Ishikawa (cell line): ENCODE results near the gene CORIN.

Source experiments
- CEBPB ChIP-seq: IDR thresholded peaks from 2 replicates; pipeline ENCODE4 v1.6.1; 2012
- CREB1 ChIP-seq: IDR thresholded peaks from 2 replicates; pipeline ENCODE4 v1.6.1; 2012; ENCODE audit warnings: low read depth
- EGR1 ChIP-seq: IDR thresholded peaks from 2 replicates; pipeline ENCODE4 v1.6.1; 2012
- EP300 ChIP-seq: IDR thresholded peaks from 2 replicates; pipeline ENCODE4 v1.6.1; 2012; ENCODE audit warnings: borderline replicate concordance
- FOXM1 ChIP-seq: IDR thresholded peaks from 2 replicates; pipeline ENCODE4 v1.6.1; 2012; ENCODE audit warnings: low read depth, borderline replicate concordance
- MAX ChIP-seq: IDR thresholded peaks from 2 replicates; pipeline ENCODE4 v1.6.1; 2012
- NFIC ChIP-seq: IDR thresholded peaks from 2 replicates; pipeline ENCODE4 v1.6.1; 2012
- RAD21 ChIP-seq: IDR thresholded peaks from 2 replicates; pipeline ENCODE4 v1.6.1; 2012; ENCODE audit warnings: low read depth
- REST ChIP-seq: IDR thresholded peaks from 2 replicates; pipeline ENCODE4 v1.6.1; 2012; ENCODE audit warnings: low read depth, mild to moderate bottlenecking
- TAF1 ChIP-seq: IDR thresholded peaks from 2 replicates; pipeline ENCODE4 v1.6.1; 2012; ENCODE audit warnings: low read depth, mild to moderate bottlenecking
- TCF12 ChIP-seq: IDR thresholded peaks from 2 replicates; pipeline ENCODE4 v1.6.1; 2012; ENCODE audit warnings: low read depth
- TEAD4 ChIP-seq: IDR thresholded peaks from 2 replicates; pipeline ENCODE4 v1.6.1; 2012
- USF1 ChIP-seq: IDR thresholded peaks from 2 replicates; pipeline ENCODE4 v1.6.1; 2012
- YY1 ChIP-seq: IDR thresholded peaks from 2 replicates; pipeline ENCODE4 v1.6.1; 2012; ENCODE audit warnings: low read depth
- ZBTB7A ChIP-seq: IDR thresholded peaks from 2 replicates; pipeline ENCODE4 v1.6.1; 2012; ENCODE audit warnings: low read depth

Gene CORIN

GRCh38 chr4:47829438-47829837 lies 8.4 kb downstream of the CORIN start:
- no peak for TF ChIP-seq TCF12

- TF ChIP-seq EP300 (no peak), ZBTB7A (no peak), MAX (no peak), YY1 (no peak), NFIC (no peak)
Measured at GRCh38 chr4:47827343-47828047, 10.4 kb downstream of the CORIN start.

- no peak for TF ChIP-seq RAD21
- no peak for TF ChIP-seq MAX
- no peak for TF ChIP-seq REST
- TF ChIP-seq CEBPB, result no peak
- TF ChIP-seq TCF12, result no peak
- TF ChIP-seq TEAD4, result no peak
- TF ChIP-seq YY1, result no peak
- no peak for TF ChIP-seq TAF1
- no peak for TF ChIP-seq USF1
- no peak for TF ChIP-seq NFIC
- TF ChIP-seq CREB1, result no peak
- TF ChIP-seq EP300, result no peak
- no peak for TF ChIP-seq EGR1
- TF ChIP-seq ZBTB7A, result no peak
- TF ChIP-seq FOXM1, result no peak
Measured at GRCh38 chr4:47824840-47825239, 13.0 kb downstream of the CORIN start.

GRCh38 chr4:47819178-47819577 lies 18.7 kb downstream of the CORIN start:
- TF ChIP-seq TCF12 (no peak), USF1 (no peak), EP300 (no peak)

GRCh38 chr4:47817275-47817674 lies 20.6 kb downstream of the CORIN start:
- TF ChIP-seq RAD21 (no peak), CREB1 (no peak), EGR1 (no peak), FOXM1 (no peak), YY1 (no peak), TAF1 (no peak), MAX (no peak), TEAD4 (no peak), REST (no peak)

GRCh38 chr4:47816748-47817147 lies 21.1 kb downstream of the CORIN start:
- TF ChIP-seq RAD21, result no peak
- no peak for TF ChIP-seq NFIC
- no peak for TF ChIP-seq FOXM1
- no peak for TF ChIP-seq TEAD4
- TF ChIP-seq USF1, result no peak
- no peak for TF ChIP-seq TAF1
